Activated T-helper 17 cell treated with anti-CD3 and anti-CD28 coated beads, Interleukin-2, amount 50 U/mL, for 72 hours (primary cell): ENCODE data around the gene LIN28B. TPM values are rescaled to one million over a fixed set of nuclear protein-coding genes. Genes with fewer than 3 reads are reported as not detected.
"Not testable (repeated sequence)": the region's sequence is repeated elsewhere in the genome, so short reads cannot be mapped to it uniquely, and the experiment has no call there.

Experiments
- ATAC-seq: fragments of 150-1000 bp; cut with Tn5 transposase; replicated peaks from 2 replicates; pipeline ENCODE4 v1.10.0; 2021; ENCODE audit warnings: mild to moderate bottlenecking, moderate library complexity
- H3K27ac Mint-ChIP-seq: one replicate; pipeline ENCODE4 v1.8.0; 2022; ENCODE audit warnings: mixed read lengths
- H3K27me3 Mint-ChIP-seq: one replicate; pipeline ENCODE4 v1.8.0; 2022; ENCODE audit warnings: mixed read lengths
- H3K36me3 Mint-ChIP-seq: one replicate; pipeline ENCODE4 v1.8.0; 2022; ENCODE audit warnings: low read depth, mild to moderate bottlenecking, mixed read lengths
- H3K4me1 Mint-ChIP-seq: one replicate; pipeline ENCODE4 v1.8.0; 2022; ENCODE audit warnings: mixed read lengths
- H3K4me3 Mint-ChIP-seq: one replicate; pipeline ENCODE4 v1.8.0; 2022; ENCODE audit warnings: mild to moderate bottlenecking, mixed read lengths
- H3K9me3 Mint-ChIP-seq: one replicate; pipeline ENCODE4 v1.8.0; 2022; ENCODE audit warnings: mixed read lengths
- total RNA-seq, 2 donors: library from RNA; stranded (reverse); gene quantifications; one replicate each; pipeline ENCODE4 v1.2.3, GENCODE V29; 2022

LIN28B gene
- total RNA-seq, 2 donors from 2014 or later: not detected

GRCh38 chr6:104983296-104983695, 26.4 kb downstream of the LIN28B start:
- Mint-ChIP-seq H3K27ac (no peak overlapping the region), H3K27me3 (peaks cover 13% of the 10 kb centered on the region), H3K4me3 (no peak overlapping the region), H3K4me1 (no peaks in the 10 kb centered on the region), H3K9me3 (no peaks in the 10 kb centered on the region), H3K36me3 (no peaks in the 10 kb centered on the region)
- no peak for ATAC-seq

- H3K27ac Mint-ChIP-seq: no peak overlapping the region
- no peaks in the 10 kb centered on the region for H3K36me3 Mint-ChIP-seq
Measured at GRCh38 chr6:104983776-104984175, 26.9 kb downstream of the LIN28B start.

GRCh38 chr6:104984831-104985230, 27.9 kb downstream of the LIN28B start:
- Mint-ChIP-seq H3K36me3 (no peaks in the 10 kb centered on the region), H3K4me1 (no peaks in the 10 kb centered on the region), H3K27ac (no peak overlapping the region), H3K9me3 (no peaks in the 10 kb centered on the region), H3K4me3 (no peak overlapping the region), H3K27me3 (peaks cover 17% of the 10 kb centered on the region)
- no peak for ATAC-seq

More at GRCh38 chr6:104983776-104984175, 26.9 kb downstream of the LIN28B start:
- H3K4me1 Mint-ChIP-seq: no peaks in the 10 kb centered on the region
- ATAC-seq: no peak
- H3K9me3 Mint-ChIP-seq: no peaks in the 10 kb centered on the region
- no peak overlapping the region for H3K4me3 Mint-ChIP-seq
- peaks cover 13% of the 10 kb centered on the region for H3K27me3 Mint-ChIP-seq

- H3K4me1 Mint-ChIP-seq, H3K4me3 Mint-ChIP-seq, H3K36me3 Mint-ChIP-seq, H3K9me3 Mint-ChIP-seq, ATAC-seq, H3K27ac Mint-ChIP-seq: not testable (repeated sequence)
- H3K27me3 Mint-ChIP-seq: peaks cover 13% of the 10 kb centered on the region
Measured at GRCh38 chr6:104985875-104986274, 29.0 kb downstream of the LIN28B start.

GRCh38 chr6:104986625-104987024, 29.7 kb downstream of the LIN28B start:
- Mint-ChIP-seq H3K4me1 (no peaks in the 10 kb centered on the region), H3K36me3 (no peaks in the 10 kb centered on the region), H3K4me3 (no peak overlapping the region)

GRCh38 chr6:104987218-104987617, 30.3 kb downstream of the LIN28B start:
- no peak for ATAC-seq
- no peaks in the 10 kb centered on the region for H3K4me1 Mint-ChIP-seq
- H3K4me3 Mint-ChIP-seq: no peak overlapping the region
- no peaks in the 10 kb centered on the region for H3K9me3 Mint-ChIP-seq
- H3K27me3 Mint-ChIP-seq: peaks cover 4% of the 10 kb centered on the region
- no peaks in the 10 kb centered on the region for H3K36me3 Mint-ChIP-seq
- no peak overlapping the region for H3K27ac Mint-ChIP-seq

More at GRCh38 chr6:104986625-104987024, 29.7 kb downstream of the LIN28B start:
- peaks cover 6% of the 10 kb centered on the region for H3K27me3 Mint-ChIP-seq
- no peak for ATAC-seq
- no peaks in the 10 kb centered on the region for H3K9me3 Mint-ChIP-seq
- no peak overlapping the region for H3K27ac Mint-ChIP-seq

GRCh38 chr6:104990085-104990484, 33.2 kb downstream of the LIN28B start:
- Mint-ChIP-seq H3K27ac (no peak overlapping the region), H3K4me1 (no peaks in the 10 kb centered on the region), H3K9me3 (no peaks in the 10 kb centered on the region), H3K36me3 (no peaks in the 10 kb centered on the region), H3K27me3 (peaks cover 4% of the 10 kb centered on the region), H3K4me3 (no peak overlapping the region)
- no peak for ATAC-seq

GRCh38 chr6:104991062-104991461, 34.2 kb downstream of the LIN28B start:
- not testable (repeated sequence) for H3K4me1 Mint-ChIP-seq, H3K9me3 Mint-ChIP-seq, H3K4me3 Mint-ChIP-seq, H3K27ac Mint-ChIP-seq, H3K36me3 Mint-ChIP-seq, ATAC-seq, H3K27me3 Mint-ChIP-seq

GRCh38 chr6:104993576-104993975, 36.7 kb downstream of the LIN28B start:
- H3K9me3 Mint-ChIP-seq, ATAC-seq, H3K36me3 Mint-ChIP-seq, H3K4me1 Mint-ChIP-seq, H3K4me3 Mint-ChIP-seq, H3K27ac Mint-ChIP-seq, H3K27me3 Mint-ChIP-seq: not testable (repeated sequence)

GRCh38 chr6:104995989-104996617, 39.2 kb downstream of the LIN28B start:
- no peak overlapping the region for H3K4me3 Mint-ChIP-seq
- no peaks in the 10 kb centered on the region for H3K4me1 Mint-ChIP-seq
- no peaks in the 10 kb centered on the region for H3K9me3 Mint-ChIP-seq
- no peak overlapping the region for H3K27ac Mint-ChIP-seq
- no peaks in the 10 kb centered on the region for H3K27me3 Mint-ChIP-seq
- no peak for ATAC-seq
- H3K36me3 Mint-ChIP-seq: no peaks in the 10 kb centered on the region

GRCh38 chr6:105001063-105001462, 44.2 kb downstream of the LIN28B start:
- ATAC-seq: no peak
- Mint-ChIP-seq H3K27me3 (peaks cover 3% of the 10 kb centered on the region), H3K4me1 (no peaks in the 10 kb centered on the region), H3K27ac (no peak overlapping the region), H3K36me3 (no peaks in the 10 kb centered on the region), H3K4me3 (no peak overlapping the region), H3K9me3 (no peaks in the 10 kb centered on the region)

GRCh38 chr6:105001906-105002305, 45.0 kb downstream of the LIN28B start:
- no peaks in the 10 kb centered on the region for H3K9me3 Mint-ChIP-seq
- no peaks in the 10 kb centered on the region for H3K4me1 Mint-ChIP-seq
- H3K27me3 Mint-ChIP-seq: peaks cover 3% of the 10 kb centered on the region
- ATAC-seq: no peak
- H3K27ac Mint-ChIP-seq: no peak overlapping the region
- no peaks in the 10 kb centered on the region for H3K36me3 Mint-ChIP-seq
- no peak overlapping the region for H3K4me3 Mint-ChIP-seq

GRCh38 chr6:105005451-105005850, 48.5 kb downstream of the LIN28B start:
- H3K36me3 Mint-ChIP-seq: no peaks in the 10 kb centered on the region
- no peaks in the 10 kb centered on the region for H3K4me1 Mint-ChIP-seq
- peaks cover 7% of the 10 kb centered on the region for H3K27me3 Mint-ChIP-seq
- H3K9me3 Mint-ChIP-seq: no peaks in the 10 kb centered on the region
- no peak for ATAC-seq
- no peak overlapping the region for H3K4me3 Mint-ChIP-seq
- H3K27ac Mint-ChIP-seq: no peak overlapping the region

- H3K27ac Mint-ChIP-seq, H3K36me3 Mint-ChIP-seq, ATAC-seq, H3K4me3 Mint-ChIP-seq, H3K9me3 Mint-ChIP-seq, H3K4me1 Mint-ChIP-seq: not testable (repeated sequence)
- H3K27me3 Mint-ChIP-seq: peaks cover 12% of the 10 kb centered on the region
Measured at GRCh38 chr6:105013459-105013858, 56.6 kb downstream of the LIN28B start.

GRCh38 chr6:105014448-105014847, 57.5 kb downstream of the LIN28B start:
- Mint-ChIP-seq H3K4me3 (no peak overlapping the region), H3K27ac (no peak overlapping the region), H3K9me3 (no peaks in the 10 kb centered on the region), H3K4me1 (no peaks in the 10 kb centered on the region), H3K36me3 (no peaks in the 10 kb centered on the region), H3K27me3 (peaks cover 13% of the 10 kb centered on the region)
- no peak for ATAC-seq

- Mint-ChIP-seq H3K27me3 (peaks cover 10% of the 10 kb centered on the region), H3K9me3 (no peaks in the 10 kb centered on the region), H3K4me3 (no peak overlapping the region), H3K4me1 (no peaks in the 10 kb centered on the region), H3K36me3 (no peaks in the 10 kb centered on the region), H3K27ac (no peak overlapping the region)
- no peak for ATAC-seq
Measured at GRCh38 chr6:105014954-105015353, 58.0 kb downstream of the LIN28B start.
